GM21825 (cell line): ENCODE data around the gene ADAMTS9.

Source experiments
- ATAC-seq: cut with Tn5 transposase; IDR thresholded peaks from one replicate; pipeline ENCODE4 v1.9.1; 2021; ENCODE audit warnings: mild to moderate bottlenecking, moderate library complexity; ENCODE audit not compliant: unreplicated experiment

The ADAMTS9 gene

GRCh38 chr3:64685800-64686445 lies 1.9 kb downstream of the ADAMTS9 start:
- no peak for ATAC-seq

DNA sequence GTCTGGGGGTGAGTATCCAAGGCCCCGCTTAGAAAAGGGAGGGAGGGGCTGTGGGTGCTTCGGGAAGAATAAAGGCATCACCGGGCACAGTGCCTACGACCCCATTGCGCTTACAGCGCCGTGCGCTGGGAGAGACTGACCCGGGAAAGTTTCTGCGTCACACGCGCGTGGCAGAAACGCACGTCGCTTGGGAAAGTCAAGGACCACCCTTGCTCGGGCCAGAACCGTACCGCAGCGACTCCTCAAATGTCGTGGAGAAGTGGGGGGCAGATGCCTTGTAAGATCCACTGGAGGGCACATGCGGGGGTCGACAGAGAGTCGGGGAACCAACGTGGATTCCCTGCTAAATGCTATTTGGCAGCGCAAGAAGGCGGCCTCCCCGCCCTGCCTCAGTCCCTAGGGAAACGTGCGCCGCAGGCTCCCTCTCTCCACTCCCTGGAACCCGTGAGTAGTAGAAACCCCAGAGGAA lies 2.4 kb downstream of the ADAMTS9 start:
- no peak for ATAC-seq

DNA sequence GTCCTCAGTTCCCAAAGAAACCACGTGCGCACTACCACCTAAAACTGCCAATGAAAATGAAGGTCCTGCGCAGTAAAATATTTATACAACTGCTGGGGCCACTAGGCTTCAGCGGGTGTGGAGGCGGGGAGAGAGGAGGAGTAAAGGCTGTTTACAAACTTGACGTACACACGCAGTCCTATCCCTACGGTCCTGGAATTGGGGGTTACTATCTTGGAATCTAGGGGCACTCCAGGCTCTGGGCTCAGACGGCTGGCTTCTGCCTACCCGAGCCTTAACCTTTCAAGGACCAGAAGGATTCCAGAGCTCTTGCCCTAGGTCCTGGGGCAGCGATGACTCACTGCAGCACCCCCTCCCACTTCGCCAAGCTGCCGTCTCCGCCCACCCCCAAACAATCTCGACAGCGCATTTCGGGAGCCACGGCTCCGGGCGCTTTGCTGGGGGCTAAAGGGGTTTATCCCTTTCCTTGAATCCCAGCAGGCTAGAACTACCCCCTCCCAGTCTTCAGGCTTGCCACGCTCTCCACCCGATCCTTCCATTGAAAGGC lies 3.0 kb downstream of the ADAMTS9 start:
- ATAC-seq, result no peak

- no peak for ATAC-seq
These were observed 6.0 kb downstream of the ADAMTS9 start for GRCh38 chr3:64681827-64682226.

DNA sequence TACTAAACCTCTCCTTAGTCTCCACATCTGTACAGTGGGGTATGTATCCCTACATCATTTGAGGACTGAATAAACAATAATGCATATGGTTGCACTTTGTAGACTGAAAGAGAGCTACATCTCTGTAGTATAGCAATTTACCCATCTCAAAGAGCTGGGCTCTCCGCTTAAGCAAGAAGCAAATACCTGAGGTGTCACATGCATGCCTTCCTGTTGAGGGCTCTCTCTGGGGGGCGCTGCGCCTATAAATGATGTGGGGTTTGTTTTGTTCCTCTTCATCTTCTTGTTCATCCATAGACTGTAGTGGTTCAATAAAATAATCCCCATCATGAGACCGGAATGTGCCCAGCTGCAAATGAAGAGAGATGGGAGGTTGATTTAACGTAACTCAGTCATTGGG lies 6.8 kb downstream of the ADAMTS9 start:
- ATAC-seq, result no peak

GRCh38 chr3:64680334-64680733 lies 7.5 kb downstream of the ADAMTS9 start:
- ATAC-seq, result no peak

DNA sequence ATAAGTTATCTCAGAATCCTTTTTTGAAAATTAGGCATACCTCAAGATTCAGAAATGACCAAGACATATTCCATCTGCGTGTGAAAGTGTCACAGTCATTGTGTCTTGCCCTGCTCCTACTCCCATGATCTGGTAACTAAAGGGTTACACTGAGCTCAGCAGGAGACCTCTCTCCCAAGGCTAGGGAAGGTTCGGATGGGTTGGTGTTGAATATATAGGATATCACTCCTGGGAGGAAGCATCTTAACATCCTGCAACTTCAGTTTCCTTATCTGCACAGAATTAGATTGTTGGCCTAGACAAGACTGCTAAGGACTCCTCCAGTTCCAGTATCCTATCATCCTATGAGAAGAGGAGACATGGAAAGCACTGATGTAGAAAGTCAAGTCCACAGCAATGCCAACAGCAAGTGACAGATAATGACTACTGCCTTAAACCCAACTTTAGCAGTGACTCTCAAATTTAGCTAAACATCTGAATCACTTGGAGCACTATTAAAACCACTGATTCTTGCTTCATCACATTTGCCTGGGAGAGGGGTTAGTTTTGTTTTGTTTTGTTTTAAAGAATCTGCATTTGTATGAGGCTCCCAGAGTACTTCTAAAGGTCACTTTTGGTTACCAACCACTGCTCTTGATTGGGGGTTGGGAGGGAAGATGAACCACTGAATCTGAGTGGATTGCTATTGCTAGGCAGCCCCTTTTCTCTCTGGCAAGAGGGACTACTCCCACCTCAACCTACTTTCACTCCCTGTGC lies 9.7 kb downstream of the ADAMTS9 start:
- no peak for ATAC-seq

- ATAC-seq, result no peak
These were observed 11.0 kb downstream of the ADAMTS9 start for GRCh38 chr3:64676831-64677230.

GRCh38 chr3:64675687-64676247 lies 12.0 kb downstream of the ADAMTS9 start:
- ATAC-seq, result no peak

DNA sequence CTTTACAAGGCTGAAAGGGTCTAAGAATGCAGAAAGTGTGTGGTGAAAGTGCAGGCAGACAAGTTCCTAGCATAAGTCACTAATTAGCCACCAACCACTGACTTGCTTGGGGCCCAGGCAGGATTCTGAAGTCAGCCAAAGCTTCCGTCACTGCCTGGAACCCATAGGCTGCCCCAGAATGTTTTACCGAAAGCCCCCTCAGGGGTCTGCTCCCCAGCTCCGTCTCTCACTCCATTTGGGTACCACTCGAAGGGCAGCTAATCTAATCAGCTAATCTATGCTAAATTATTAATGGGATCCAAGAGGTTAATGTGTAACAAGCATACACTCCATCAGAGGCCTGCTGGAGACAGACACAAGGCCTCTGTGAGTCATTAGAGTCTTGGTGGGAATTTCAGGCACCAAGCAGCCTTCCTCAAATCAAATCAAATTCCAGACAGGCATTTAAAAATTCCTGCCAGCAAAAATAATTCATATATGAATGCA lies 13.2 kb downstream of the ADAMTS9 start:
- no peak for ATAC-seq

- no peak for ATAC-seq
These were observed 14.6 kb downstream of the ADAMTS9 start for GRCh38 chr3:64673159-64673715.

- no peak for ATAC-seq
These were observed 19.0 kb downstream of the ADAMTS9 start for GRCh38 chr3:64668582-64669510.

- no peak for ATAC-seq
These were observed 19.8 kb downstream of the ADAMTS9 start for GRCh38 chr3:64667887-64668581.

GRCh38 chr3:64667138-64667537 lies 20.7 kb downstream of the ADAMTS9 start:
- no peak for ATAC-seq

DNA sequence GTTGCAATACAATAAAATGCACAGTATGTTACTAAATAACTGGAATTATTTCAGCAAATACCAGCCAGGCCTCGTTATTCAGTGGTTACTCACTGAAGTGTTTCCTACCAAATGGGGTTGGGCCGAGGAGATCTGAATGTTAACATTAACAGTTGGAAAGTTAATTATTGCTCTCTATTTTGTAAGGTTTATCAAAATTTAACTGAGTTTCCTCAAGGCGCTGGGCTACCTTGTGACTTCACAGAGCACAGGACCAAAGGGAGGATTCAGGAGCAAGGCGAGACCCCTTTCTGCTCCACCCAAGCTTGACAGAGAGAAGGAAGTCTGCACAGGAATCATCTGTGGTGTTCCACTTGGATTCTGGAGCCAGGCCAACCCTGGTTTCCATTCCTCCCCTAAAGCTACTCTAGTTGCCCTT lies 21.6 kb downstream of the ADAMTS9 start:
- ATAC-seq, result no peak

DNA sequence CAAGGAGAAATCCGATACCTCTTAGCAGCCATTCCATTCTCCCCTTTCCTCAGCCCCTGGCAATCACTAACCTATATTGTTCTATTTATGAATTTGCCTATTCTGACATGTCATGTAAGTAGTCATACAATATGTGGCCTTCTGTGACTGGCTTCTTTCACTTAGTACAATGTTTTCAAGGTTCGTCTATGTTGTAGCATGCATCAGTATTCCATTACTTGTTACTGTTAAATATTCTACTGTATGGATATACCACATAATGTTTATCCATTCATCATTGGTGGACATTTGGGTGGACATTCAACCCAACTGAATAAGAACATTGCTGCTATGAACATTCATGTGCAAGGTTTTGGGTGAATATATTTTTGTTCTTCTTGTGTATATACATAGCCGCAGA lies 23.4 kb downstream of the ADAMTS9 start:
- ATAC-seq, result no peak

DNA sequence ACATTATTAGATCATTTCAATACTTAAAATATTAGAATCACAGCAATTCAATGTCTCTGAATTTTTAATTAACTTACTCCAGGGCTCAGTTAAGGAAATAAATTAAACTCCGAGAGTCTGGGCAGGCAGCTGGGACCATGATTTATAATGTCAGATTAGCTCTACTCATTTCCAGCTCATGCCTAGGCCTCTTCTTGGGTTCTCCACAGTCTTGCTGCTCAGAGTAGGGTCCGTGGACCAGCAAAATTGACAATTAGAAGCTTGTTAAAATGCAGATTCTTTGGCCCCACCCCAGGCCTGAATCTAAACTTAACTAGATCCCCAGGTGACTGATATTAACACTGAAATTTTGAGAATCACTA lies 28.2 kb downstream of the ADAMTS9 start:
- no peak for ATAC-seq

DNA sequence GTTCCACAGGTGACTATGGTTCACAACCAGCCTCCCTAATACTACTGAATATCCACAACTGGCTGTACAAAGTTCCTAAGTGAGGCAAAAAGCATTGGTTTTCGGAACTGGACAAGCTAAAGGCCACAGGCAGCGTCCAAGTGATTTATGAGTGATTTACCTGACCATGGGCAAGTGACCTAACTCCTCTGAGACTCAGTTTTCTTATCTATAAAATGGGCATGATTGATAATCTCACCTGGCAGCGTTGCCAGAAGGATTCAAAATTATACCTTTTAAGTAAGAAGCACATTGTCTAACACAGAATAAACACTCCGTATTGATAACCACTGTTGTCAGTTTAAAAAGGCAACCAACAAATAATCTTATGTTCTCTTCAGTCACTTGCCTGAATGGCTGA lies 29.8 kb downstream of the ADAMTS9 start:
- no peak for ATAC-seq

- ATAC-seq, result no peak
These were observed 31.3 kb downstream of the ADAMTS9 start for GRCh38 chr3:64656544-64656943.

GRCh38 chr3:64655160-64655559 lies 32.6 kb downstream of the ADAMTS9 start:
- no peak for ATAC-seq
